IPS-11a (cell line): ENCODE results near the gene COL1A1.

Experiments used
- H3K4me3 ChIP-seq: one replicate; pipeline ENCODE4 v1.5.1; 2013; ENCODE audit warnings: low read depth, low read length, control low read depth

Gene COL1A1

DNA sequence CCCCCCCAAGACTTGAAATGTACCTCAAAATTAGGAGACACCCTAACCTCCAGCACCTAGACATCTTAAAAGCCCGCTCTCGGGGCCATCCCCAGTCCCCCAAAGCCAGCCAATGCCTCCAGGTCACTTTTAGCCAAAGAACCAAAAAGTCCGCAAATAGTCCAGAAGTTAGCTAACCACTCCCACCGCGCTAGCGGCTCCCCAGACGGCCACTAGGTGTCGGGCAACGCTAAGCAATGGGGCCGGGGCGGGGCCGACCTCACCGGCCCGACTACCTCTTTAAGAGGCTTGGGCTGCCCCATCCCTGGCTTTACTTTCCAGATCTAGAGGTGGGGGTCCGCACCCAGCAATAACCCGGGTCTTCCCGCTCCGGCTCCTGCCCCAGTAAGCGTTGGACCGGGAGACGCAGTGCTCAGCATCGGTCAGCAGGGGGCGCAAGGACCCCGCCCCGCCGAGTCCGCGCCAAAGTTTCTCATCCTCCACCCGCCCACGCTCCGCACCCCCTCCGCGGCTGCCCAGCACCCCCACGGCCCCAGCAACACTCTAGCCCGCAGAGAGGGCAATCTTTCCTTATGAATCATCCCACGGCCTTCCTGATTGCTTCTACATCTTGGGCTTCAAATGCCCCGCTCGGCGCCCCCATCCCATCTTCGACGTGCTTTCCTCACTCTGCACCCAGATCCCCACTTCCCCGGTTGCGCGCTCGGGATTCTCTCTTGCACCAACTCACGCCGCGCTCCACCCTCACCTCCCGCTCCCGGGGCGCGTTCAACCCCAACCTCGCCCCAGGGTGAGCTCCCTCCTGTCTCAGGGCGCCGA is 765 bp downstream of the COL1A1 start:
- peak overlapping the region; percentile 77 for H3K4me3 ChIP-seq

DNA sequence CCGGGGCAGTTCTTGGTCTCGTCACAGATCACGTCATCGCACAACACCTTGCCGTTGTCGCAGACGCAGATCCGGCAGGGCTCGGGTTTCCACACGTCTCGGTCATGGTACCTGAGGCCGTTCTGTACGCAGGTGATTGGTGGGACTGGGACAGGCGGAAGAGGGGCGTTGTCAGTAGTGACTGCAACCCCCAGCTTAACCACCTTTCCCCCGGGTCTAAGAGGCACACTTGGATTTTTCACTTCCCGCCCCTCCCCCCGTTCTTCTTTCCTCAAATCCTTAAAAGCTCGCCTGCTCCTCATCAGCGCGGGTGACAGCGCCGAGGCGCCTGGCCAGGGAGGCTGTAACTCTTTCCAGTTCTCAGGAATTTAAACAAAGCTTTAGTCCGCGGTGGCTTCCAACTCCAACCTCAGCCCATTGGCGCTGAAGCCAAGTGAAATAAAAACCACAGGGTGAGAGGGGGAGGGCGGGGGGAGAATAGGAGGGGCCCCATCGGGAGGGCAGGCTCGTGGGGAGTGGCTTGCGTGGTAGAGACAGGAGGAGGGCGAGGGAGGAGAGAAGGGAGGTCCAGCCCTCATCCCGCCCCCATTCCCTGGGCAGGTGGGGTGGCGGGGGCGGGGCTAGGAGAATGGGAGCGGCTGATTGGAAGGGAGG is 1.5 kb downstream of the COL1A1 start:
- H3K4me3 ChIP-seq = peak overlapping the region; percentile 77

DNA sequence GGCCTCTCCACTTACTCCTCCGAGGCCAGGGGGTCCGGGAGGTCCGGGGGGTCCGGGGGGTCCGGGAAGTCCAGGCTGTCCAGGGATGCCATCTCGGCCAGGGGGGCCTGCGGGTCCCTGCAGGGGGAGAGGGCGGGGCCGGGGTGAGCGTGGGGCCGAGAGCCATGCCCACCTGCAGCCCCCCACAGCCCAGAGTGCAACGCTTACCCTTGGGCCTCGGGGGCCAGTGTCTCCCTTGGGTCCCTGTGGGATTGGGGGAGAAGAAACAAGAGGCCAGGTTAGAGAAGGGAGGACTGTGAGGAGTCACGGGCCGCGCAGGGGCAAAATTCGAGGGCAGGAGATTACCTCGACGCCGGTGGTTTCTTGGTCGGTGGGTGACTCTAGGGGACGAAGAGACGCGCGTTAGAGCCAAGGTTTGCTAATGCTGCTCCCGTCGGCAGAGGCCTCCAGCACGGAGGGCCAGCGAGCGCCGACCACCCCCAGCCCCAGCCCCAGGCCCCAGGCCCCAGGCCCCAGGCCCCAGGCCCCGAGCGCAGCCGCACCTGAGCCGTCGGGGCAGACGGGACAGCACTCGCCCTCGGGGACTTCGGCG is 2.1 kb downstream of the COL1A1 start:
- H3K4me3 ChIP-seq = peak overlapping the region; percentile 77

GRCh38 chr17:50198026-50198669 is 3.3 kb downstream of the COL1A1 start:
- H3K4me3 ChIP-seq = no peak overlapping the region

DNA sequence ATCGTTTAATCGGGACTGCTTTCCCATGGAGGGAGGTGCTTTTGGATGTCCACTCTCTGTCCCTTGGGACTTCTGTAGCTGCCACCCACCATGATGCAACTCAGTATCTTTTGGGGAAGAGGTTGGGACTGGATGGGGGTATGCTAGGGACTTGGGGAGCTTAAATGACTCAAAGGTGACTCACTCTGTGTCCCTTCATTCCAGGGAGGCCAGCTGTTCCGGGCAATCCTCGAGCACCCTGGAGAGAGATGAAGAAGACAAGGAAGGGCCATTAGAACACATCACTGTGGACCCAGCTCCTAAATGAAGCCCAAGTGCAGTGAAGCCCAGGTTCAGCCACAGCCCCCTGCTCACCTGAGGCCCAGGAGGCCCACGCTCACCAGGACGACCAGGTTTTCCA is 4.6 kb downstream of the COL1A1 start:
- H3K4me3 ChIP-seq = no peak overlapping the region

DNA sequence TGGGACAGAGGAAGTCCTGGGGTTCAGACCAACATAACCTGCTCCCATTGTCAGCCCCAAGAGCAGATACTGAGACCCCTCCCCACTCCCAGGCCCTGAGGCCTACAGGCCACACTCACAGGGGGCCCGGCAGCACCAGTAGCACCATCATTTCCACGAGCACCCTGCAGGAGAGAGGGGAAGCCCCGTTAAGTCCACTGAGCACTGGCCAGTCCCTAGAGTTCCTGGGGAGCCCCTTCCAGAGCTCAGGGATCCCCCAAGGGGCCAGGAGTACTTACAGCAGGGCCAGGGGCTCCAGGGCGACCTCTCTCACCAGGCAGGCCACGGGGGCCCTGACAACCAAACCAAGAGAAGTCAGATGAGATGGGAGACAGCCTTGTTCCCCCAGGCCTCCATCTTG is 5.4 kb downstream of the COL1A1 start:
- no peak overlapping the region for H3K4me3 ChIP-seq

DNA sequence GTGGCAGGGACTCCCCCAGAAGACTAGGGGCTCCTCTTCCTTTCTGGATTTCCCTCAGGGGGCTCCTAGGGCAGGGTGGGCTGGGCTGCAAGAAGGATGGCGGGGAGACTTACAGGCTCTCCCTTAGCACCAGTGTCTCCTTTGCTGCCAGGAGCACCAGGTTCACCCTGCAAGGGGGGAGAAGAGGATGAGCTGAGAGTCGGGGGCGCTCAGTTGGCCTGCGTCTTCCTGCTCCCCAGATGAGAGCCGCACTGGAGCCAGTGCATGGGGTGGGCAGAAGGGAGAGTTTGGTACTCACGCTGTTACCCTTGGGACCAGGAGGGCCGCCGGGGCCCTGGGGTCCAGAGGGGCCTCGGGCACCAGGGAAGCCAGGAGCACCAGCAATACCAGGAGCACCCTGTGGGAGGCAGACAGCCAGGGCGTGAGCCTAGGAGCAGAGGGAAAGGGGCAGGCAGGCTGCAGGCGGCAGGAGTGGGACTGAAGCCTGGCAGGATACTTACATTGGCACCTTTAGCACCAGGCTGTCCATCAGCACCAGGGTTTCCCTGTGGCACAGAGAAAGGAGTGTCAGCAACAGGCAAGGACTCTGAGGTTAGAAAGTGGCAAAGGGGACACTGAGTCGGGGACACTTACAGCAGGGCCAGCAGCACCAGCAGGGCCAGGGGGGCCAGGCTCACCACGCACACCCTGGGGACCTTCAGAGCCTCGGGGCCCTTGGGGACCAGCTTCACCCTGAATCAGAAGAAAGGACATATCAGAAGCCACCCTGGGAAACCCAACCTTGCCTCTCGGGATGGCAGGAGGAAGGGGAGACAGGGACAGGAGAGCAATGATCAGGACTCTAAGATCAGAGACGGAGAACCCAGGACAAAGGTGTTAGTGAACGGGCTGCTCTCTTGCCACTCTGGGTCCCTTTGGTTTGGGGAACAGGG is 6.2 kb downstream of the COL1A1 start:
- no peak overlapping the region for H3K4me3 ChIP-seq

GRCh38 chr17:50194140-50194933 is 7.1 kb downstream of the COL1A1 start:
- H3K4me3 ChIP-seq = no peak overlapping the region

DNA sequence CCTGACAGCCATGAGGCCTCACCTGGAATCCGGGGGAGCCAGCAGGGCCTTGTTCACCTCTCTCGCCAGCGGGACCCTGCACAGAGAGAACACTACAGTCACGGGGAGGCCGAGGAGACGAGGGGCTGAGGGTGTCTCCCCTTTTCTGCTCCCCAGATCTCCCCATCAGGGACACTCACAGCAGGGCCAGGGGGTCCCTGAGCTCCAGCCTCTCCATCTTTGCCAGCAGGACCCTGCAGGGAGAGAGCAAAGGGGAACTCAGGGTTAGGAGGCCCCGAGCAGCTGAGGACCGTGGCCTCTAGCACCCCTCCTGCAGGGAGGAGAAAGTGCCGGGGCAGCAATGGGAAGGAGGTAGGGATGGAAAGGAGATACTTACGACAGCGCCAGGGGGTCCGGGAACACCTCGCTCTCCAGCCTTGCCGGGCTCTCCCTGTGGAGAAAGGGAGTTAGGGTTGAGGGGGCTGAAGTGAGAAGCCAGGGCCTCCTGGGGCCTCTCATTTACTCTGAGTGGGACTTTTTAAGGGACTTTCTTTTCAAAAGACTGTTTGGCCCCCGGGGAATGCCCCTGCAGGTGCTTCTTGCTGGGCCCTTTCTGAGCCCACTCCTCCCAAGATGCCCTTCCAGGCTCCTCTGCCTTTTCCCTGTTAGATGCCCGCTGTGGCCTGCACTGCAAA is 8.7 kb downstream of the COL1A1 start:
- no peak overlapping the region for H3K4me3 ChIP-seq

DNA sequence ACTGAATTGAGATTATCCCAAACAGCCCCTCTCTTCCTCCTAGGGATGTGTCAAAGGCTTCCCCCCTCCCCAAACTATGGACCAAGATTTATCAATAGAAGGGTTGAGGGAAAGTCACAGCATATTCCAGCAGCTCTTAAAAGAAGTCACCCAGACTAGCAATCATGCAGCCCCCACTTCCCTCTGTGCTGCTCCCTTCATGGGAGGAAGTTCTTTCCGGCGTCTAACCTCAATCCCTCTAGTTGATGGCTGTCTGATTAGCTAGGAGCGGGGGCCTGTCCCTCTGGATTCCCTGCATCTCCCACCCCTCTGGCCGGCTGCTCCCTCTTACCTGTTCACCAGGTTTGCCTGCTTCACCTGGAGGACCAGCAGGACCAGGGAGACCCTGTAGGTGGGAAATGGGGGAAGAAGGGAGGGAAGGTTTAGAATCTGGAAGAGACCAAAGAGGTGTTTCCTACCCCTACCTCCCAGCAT is 9.2 kb downstream of the COL1A1 start:
- H3K4me3 ChIP-seq = no peak overlapping the region

- H3K4me3 ChIP-seq = no peak overlapping the region
Observed at GRCh38 chr17:50191359-50192143, 9.9 kb downstream of the COL1A1 start.

- H3K4me3 ChIP-seq = no peak overlapping the region
Observed at GRCh38 chr17:50190603-50191358, 10.7 kb downstream of the COL1A1 start.

DNA sequence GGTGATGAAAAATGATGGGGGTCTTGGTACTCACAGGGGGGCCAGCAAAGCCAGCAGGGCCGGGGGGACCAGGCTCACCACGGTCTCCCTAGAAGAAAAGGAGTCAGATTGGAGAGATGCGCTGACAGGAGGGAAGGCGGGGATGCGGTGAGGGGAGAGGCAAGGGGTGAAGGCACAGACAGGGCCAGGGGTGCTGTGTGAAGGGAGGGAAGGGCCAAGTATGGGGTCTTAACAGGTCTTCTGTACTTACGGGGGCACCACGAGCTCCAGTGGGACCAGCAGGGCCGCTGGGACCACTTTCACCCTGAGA is 11.2 kb downstream of the COL1A1 start:
- H3K4me3 ChIP-seq = no peak overlapping the region

DNA sequence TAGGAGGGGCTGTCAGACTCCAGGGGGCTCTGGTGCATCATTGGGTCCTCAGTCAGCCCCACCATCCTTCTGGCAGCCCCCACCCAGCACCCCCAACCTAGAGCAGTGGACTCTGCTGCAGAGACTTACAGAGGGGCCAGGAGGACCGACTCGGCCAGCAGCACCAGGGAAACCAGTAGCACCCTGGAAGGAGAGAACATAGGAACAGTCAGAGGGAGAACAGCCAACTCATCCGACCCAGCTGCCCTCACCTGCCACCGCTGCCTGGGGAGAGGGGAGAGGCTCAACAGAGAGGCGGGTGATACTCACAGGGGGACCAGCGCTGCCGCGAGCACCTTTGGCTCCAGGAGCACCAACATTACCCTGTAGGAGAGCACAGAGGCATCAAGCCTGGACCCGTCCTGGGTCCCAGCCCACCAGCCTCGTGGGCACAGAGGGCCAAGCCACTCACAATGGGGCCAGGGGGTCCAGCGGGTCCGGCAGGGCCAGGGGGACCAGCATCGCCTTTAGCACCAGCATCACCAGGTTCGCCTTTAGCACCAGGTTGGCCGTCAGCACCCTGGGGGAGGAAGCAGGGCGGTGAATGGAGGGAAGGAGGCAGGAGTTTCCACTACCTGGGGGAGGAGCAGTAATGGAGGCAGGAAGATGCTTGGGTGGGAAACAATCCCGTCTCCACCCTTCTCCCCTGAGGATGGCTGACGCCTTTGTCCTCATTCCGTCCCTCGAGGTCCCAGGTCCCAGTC is 11.7 kb downstream of the COL1A1 start:
- H3K4me3 ChIP-seq = no peak overlapping the region

DNA sequence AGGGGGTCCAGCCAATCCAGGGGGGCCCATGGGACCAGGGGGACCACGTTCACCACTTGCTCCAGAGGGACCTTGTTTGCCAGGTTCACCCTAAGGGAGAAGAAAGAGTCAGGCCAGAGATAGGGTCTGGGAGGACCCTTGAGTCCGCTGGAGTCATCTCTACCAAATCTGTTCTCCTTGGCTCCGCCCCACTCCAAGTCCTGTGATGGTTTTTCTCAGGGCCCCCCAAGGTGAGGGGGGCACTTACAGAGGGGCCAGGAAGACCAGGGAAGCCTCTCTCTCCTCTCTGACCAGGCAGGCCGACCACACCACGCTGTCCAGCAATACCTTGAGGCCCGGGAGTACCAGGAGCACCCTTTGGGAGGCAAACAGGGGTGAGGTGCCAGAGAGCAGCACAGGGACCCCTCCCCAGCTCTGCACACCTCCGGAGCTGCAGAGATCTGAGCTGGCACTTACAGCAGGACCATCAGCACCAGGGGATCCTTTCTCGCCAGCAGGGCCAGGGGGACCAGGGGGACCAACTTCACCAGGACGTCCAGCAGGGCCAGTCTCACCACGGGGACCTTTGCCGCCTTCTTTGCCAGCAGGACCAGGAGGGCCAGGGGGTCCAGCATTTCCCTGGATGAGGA is 12.4 kb downstream of the COL1A1 start:
- no peak overlapping the region for H3K4me3 ChIP-seq

GRCh38 chr17:50188531-50188920 is 12.9 kb downstream of the COL1A1 start:
- no peak overlapping the region for H3K4me3 ChIP-seq
